Muscle of leg (tissue), 11 donors: ENCODE data around the gene ARHGAP24. TPM values are rescaled to one million over a fixed set of nuclear protein-coding genes. Genes with fewer than 3 reads are reported as not detected.
"Not testable (repeated sequence)": the region's sequence is repeated elsewhere in the genome, so short reads cannot be mapped to it uniquely, and the experiment has no call there.

Experiments
- DNase-seq: peaks from one replicate; pipeline ENCODE4 v3.0.0; 2013
- H3K27ac ChIP-seq: one replicate; pipeline ENCODE4 v1.5.1; 2013; ENCODE audit warnings: mild to moderate bottlenecking, low read length, control low read depth
- H3K27me3 ChIP-seq: one replicate; pipeline ENCODE4 v1.6.1; 2013; ENCODE audit warnings: low read length; ENCODE audit not compliant: control insufficient read depth, insufficient read depth
- H3K36me3 ChIP-seq: one replicate; pipeline ENCODE4 v1.6.1; 2013; ENCODE audit warnings: low read length; ENCODE audit not compliant: control insufficient read depth, insufficient read depth
- H3K4me1 ChIP-seq: one replicate; pipeline ENCODE4 v1.6.1; 2013; ENCODE audit warnings: low read length; ENCODE audit not compliant: control insufficient read depth, insufficient read depth
- H3K4me3 ChIP-seq: one replicate; pipeline ENCODE4 v1.5.1; 2013; ENCODE audit warnings: low read length, control low read depth
- H3K9me3 ChIP-seq: replicated peaks from 2 replicates; pipeline ENCODE4 v1.6.1; 2013; ENCODE audit warnings: low read depth, low read length; ENCODE audit not compliant: control insufficient read depth
- WGBS: methylation state at CpG from one replicate; pipeline ENCODE4 v1.1.5; 2013; ENCODE audit warnings: missing lambda C conversion rate; ENCODE audit not compliant: insufficient coverage; 5-methylcytosine and 5-hydroxymethylcytosine counted together
- polyA plus RNA-seq, 8 donors: library from polyadenylated mRNA; unstranded; fragments of 120-200 nt; gene quantifications; one replicate each; pipeline versions ENCODE4 v1.2.1 to v1.2.3, GENCODE V29; 2013; ENCODE audit warnings: inconsistent platforms in 1 of 8, low replicate concordance in 1 of 8; ENCODE audit not compliant: insufficient read length in 8 of 8, insufficient read depth in 1 of 8
- total RNA-seq: library from RNA; stranded (reverse); fragments of 120-200 nt; gene quantifications from one replicate; pipeline ENCODE4 v1.2.4, GENCODE V29; 2013

ARHGAP24 gene
- total and polyA plus RNA-seq, 9 donors = 39.8 to 66.1 (median 48.9) TPM

DNA sequence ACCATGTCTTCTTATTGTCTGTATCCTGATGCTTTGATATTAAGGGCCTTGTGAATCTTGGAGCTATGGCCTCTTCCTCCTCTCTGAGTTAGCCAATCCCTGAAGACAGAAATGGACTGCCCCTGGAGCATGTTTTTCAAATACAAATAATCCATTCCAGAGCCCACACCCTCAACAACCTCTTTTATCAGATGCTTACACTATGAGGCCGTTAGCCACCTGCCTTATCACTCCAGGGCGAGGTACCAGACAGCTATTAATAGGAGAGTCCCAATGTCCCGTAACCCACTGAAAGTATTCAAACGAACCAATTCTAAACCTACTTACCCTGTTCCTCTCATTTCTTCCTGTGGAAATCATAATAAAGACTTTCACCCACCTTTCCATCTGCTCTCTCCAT is 165.0 kb downstream of the ARHGAP24 start:
- H3K27ac ChIP-seq = no peak overlapping the region
- no peaks in the 10 kb centered on the region for H3K4me1 ChIP-seq
- DNase-seq = no peak
- H3K27me3 ChIP-seq = no peaks in the 10 kb centered on the region
- no peak overlapping the region for H3K4me3 ChIP-seq
- 92% methylated on average over 4 of the region's 4 CpGs for WGBS
- no peaks in the 10 kb centered on the region for H3K9me3 ChIP-seq
- H3K36me3 ChIP-seq = no peaks in the 10 kb centered on the region

DNA sequence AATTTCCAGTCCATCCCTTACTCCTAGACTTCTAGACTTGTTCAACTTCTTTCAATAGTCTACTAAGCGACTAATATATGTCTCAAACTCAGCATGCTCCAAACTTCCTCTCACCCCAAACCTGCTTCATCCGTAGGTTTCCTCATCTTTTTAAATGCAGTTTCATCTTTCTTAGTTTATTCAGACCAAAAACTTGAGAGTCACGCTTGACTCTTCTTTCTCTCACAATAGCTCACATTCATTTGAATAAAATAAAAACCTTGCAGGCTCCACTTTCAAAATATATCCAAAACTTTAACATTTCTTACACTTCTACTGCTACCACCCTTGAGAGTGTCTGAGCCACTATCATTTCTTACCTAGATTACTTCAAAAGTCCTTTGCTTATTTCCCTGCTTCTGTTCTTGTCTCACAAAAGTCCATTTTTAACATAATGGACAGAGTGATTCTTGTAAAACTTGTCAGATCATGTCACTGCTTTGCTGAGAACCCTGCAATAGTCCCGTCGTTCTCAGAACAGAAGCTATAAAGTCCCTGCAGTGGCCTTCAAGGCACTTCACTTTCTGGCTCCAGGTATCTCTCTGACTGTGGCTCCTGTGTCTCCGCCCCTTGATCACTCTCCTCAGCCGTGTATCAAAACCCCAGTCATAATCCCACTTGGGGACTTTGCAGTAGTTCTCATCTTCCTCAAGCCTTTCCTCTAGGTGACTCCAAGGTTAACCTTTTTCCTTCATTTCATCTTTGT is 167.6 kb downstream of the ARHGAP24 start:
- WGBS = 77% methylated on average over 7 of the region's 7 CpGs
- H3K4me1 ChIP-seq = no peaks in the 10 kb centered on the region
- no peaks in the 10 kb centered on the region for H3K9me3 ChIP-seq
- H3K27me3 ChIP-seq = no peaks in the 10 kb centered on the region
- DNase-seq = no peak
- no peak overlapping the region for H3K4me3 ChIP-seq
- no peaks in the 10 kb centered on the region for H3K36me3 ChIP-seq
- no peak overlapping the region for H3K27ac ChIP-seq

DNA sequence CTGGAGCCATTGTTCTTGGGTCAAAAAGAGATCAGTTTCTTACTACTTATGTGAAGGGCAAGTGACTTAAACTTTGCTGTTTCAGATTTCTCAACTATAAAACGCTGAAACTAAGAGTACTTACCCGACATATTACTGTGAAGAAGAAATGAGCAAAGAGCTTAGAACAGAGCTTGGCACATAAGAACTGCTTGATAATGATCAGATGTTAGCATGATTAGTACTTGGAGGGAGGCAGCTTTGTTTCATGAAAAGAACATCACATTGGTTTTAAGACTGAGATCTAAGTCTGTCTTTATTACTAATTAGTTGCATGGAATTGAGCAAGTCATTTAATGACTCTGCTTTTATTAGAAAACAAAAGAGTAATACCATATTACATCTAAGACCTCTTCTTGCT is 169.1 kb downstream of the ARHGAP24 start:
- no peak overlapping the region for H3K4me3 ChIP-seq
- no CpG with 5 or more reads among the region's 2 CpGs for WGBS
- no peak for DNase-seq
- H3K36me3 ChIP-seq = no peaks in the 10 kb centered on the region
- no peak overlapping the region for H3K27ac ChIP-seq
- H3K27me3 ChIP-seq = no peaks in the 10 kb centered on the region
- no peaks in the 10 kb centered on the region for H3K9me3 ChIP-seq
- H3K4me1 ChIP-seq = no peaks in the 10 kb centered on the region

- no peaks in the 10 kb centered on the region for H3K36me3 ChIP-seq
- 88% methylated on average over 4 of the region's 4 CpGs for WGBS
- DNase-seq = no peak
Observed at GRCh38 chr4:85650908-85651307, 176.0 kb downstream of the ARHGAP24 start.

GRCh38 chr4:85656759-85657505 is 182.0 kb downstream of the ARHGAP24 start:
- DNase-seq = peak; percentile 76
- no CpG with 5 or more reads among the region's 2 CpGs for WGBS
- H3K4me3 ChIP-seq = no peak overlapping the region
- H3K9me3 ChIP-seq = peaks cover 2% of the 10 kb centered on the region
- peak overlapping the region; percentile 45 for H3K27ac ChIP-seq
- H3K36me3 ChIP-seq = no peaks in the 10 kb centered on the region
- no peaks in the 10 kb centered on the region for H3K27me3 ChIP-seq
- no peaks in the 10 kb centered on the region for H3K4me1 ChIP-seq

More at GRCh38 chr4:85650908-85651307, 176.0 kb downstream of the ARHGAP24 start:
- no peak overlapping the region for H3K27ac ChIP-seq
- no peaks in the 10 kb centered on the region for H3K4me1 ChIP-seq
- no peaks in the 10 kb centered on the region for H3K9me3 ChIP-seq
- no peaks in the 10 kb centered on the region for H3K27me3 ChIP-seq
- H3K4me3 ChIP-seq = no peak overlapping the region

GRCh38 chr4:85658766-85659439 is 184.0 kb downstream of the ARHGAP24 start:
- 52% methylated on average over 2 of the region's 6 CpGs for WGBS
- DNase-seq = peak; percentile 88
- Histone ChIP-seq H3K4me3 (no peak overlapping the region), H3K4me1 (no peaks in the 10 kb centered on the region), H3K9me3 (peaks cover 3% of the 10 kb centered on the region), H3K27me3 (no peaks in the 10 kb centered on the region), H3K27ac (peak overlapping the region; percentile 15), H3K36me3 (no peaks in the 10 kb centered on the region)

DNA sequence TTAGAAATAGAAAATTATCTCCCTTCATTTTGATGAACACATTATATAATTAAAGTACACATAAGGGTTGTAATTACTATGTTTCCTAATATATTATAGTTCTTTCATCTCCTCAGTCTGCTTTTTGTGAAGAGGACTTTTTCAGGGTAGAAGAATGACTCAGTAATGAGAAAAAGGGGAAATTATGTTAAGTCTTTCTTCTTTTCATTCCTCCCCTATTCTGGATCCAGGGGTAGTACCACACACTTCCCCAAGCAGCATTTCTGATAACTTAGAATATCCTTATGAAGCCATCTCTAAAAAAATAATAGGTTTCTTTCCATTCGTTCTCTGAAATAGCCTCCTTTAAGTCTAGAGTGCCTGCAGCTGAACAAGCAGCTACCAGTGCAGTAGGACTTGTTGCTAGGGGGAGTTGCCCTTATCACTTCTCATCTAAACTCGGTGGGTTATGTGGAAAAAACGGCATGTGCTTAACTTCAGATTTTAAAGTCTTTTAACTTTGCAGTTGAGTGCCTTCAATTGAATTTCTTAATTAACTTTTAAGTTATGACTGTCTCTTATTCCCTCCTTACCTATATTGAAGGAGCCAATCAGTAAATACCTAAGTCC is 184.8 kb downstream of the ARHGAP24 start:
- WGBS = no CpG with 5 or more reads among the region's 3 CpGs
- H3K27me3 ChIP-seq = no peaks in the 10 kb centered on the region
- no peak overlapping the region for H3K27ac ChIP-seq
- no peak overlapping the region for H3K4me3 ChIP-seq
- H3K9me3 ChIP-seq = peaks cover 3% of the 10 kb centered on the region
- no peak for DNase-seq
- H3K36me3 ChIP-seq = no peaks in the 10 kb centered on the region
- H3K4me1 ChIP-seq = no peaks in the 10 kb centered on the region

- H3K27me3 ChIP-seq, H3K4me1 ChIP-seq, H3K27ac ChIP-seq, H3K36me3 ChIP-seq, H3K9me3 ChIP-seq, DNase-seq, H3K4me3 ChIP-seq: not testable (repeated sequence)
- 100% methylated on average over 5 of the region's 8 CpGs for WGBS
Observed at GRCh38 chr4:85666625-85667024, 191.7 kb downstream of the ARHGAP24 start.

GRCh38 chr4:85669204-85669603 is 194.3 kb downstream of the ARHGAP24 start:
- Histone ChIP-seq H3K9me3 (peaks cover 5% of the 10 kb centered on the region), H3K27me3 (no peaks in the 10 kb centered on the region), H3K4me1 (peaks cover 5% of the 10 kb centered on the region), H3K4me3 (no peak overlapping the region), H3K27ac (no peak overlapping the region), H3K36me3 (no peaks in the 10 kb centered on the region)
- no CpG with 5 or more reads among the region's 3 CpGs for WGBS
- no peak for DNase-seq
